Ovary (tissue), 9 donors: Measurements from ENCODE around the gene HINT2. TPM values are rescaled to one million over a fixed set of nuclear protein-coding genes. Genes with fewer than 3 reads are reported as not detected.
A peak's percentile ranks its signal among the peaks of the same experiment; 100 is the strongest.

Source experiments
- DNase-seq, 5 donors: peaks; one replicate each; pipeline ENCODE4 v3.0.0-alpha.2; 2019 to 2020
- H3K27ac ChIP-seq, 2 donors: fragments of 200-600 bp; one replicate each; pipeline versions ENCODE4 v1.5.1 to v1.8.0; 2019 to 2022
- H3K27me3 ChIP-seq: fragments of 200-600 bp; one replicate; pipeline ENCODE4 v1.8.0; 2022
- H3K36me3 ChIP-seq: fragments of 200-600 bp; sonication (generic); one replicate; pipeline ENCODE4 v1.5.1; 2019
- H3K4me1 ChIP-seq: one replicate; pipeline ENCODE4 v1.8.1; 2013; ENCODE audit warnings: mild to moderate bottlenecking, moderate library complexity; ENCODE audit not compliant: insufficient read depth
- H3K4me3 ChIP-seq: fragments of 200-600 bp; sonication (generic); one replicate; pipeline ENCODE4 v1.5.1; 2017
- H3K9me3 ChIP-seq, 2 donors: fragments of 200-600 bp in 1 of 2; sonication (generic) in 1 of 2; one replicate each; pipeline versions ENCODE4 v1.5.1 to v1.8.1; 2013 to 2019; ENCODE audit warnings: mild to moderate bottlenecking in 1 of 2, moderate library complexity in 1 of 2
- EP300 ChIP-seq: sonication (generic); formaldehyde crosslinking; IDR thresholded peaks from one replicate; pipeline ENCODE4 v1.6.1; 2017; ENCODE audit warnings: antibody characterized with exemption
- POLR2A ChIP-seq: fragments of 450-650 bp; IDR thresholded peaks from one replicate; pipeline ENCODE4 v1.6.1; 2017; ENCODE audit warnings: antibody characterized with exemption, mild to moderate bottlenecking, moderate library complexity
- WGBS, 3 donors: extraction: QIAGEN DNeasy Blood & Tissue Kit in 1 of 3; methylation state at CpG; one replicate each; pipeline versions ENCODE4 v1.1.5 to v1.1.7; 2013 to 2017; 5-methylcytosine and 5-hydroxymethylcytosine counted together
- intact Hi-C, 4 donors: fragments of 100-400 bp; cut with DNase I; formaldehyde crosslinking; loops; one replicate each; pipeline versions ENCODE4 v1.11.0 to v1.15.1; 2022 to 2023
- polyA plus RNA-seq, 2 donors: library from polyadenylated mRNA; stranded (reverse); fragments of 200-250 nt in 1 of 2; fragments of 350-450 nt in 1 of 2; fragmentation: Illumina TruSeq in 1 of 2; extraction: RNeasy Lipid Tissue Mini Kit (QIAGEN cat#74804) in 1 of 2; gene quantifications; one replicate each; pipeline ENCODE4 v1.2.3, GENCODE V29; 2013 to 2014
- total RNA-seq, 7 donors: library from RNA; depleted of rRNA in 2 of 7; stranded (reverse); fragments of >200 nt in 2 of 7; fragmentation: NEBNext Ultra II Directional in 3 of 7; extraction: Animal tissue kit (Norgen Biotek cat#: 25700) in 3 of 7; gene quantifications; one replicate each; pipeline versions ENCODE4 v1.1.0 to v1.2.4, GENCODE V29; 2016 to 2023
- TF ChIP-seq, protein P1 (sequence below), 3 donors: fragments of 450-650 bp in 2 of 3; fragments of 200-600 bp in 1 of 3; IDR thresholded peaks; one replicate each; pipeline versions ENCODE4 v1.5.1 to v1.8.0; 2016 to 2022; ENCODE audit warnings: antibody characterized with exemption in 3 of 3, mild to moderate bottlenecking in 1 of 3
- donor health status: DM: no; HTN: no; CAD: no; lungs with moderate emphysema.
- donor health status: DM: no; HTN: no; CAD: no.
- donor health status: Bipolar disorder and iron deficiency.
- donor health status: DM: yes; HTN: yes; CAD: no.
- donor health status: DM: no; HTN: no; CAD: no.
- donor health status: DM: yes; HTN: yes; CAD: no.

Gene HINT2
- total and polyA plus RNA-seq, 9 donors = 14.9 to 38.0 (median 26.1) TPM

GRCh38 chr9:35820076-35820475 is 5.2 kb upstream of the HINT2 start:
- H3K27me3 ChIP-seq = no peaks in the 10 kb centered on the region
- H3K36me3 ChIP-seq = no peaks in the 10 kb centered on the region
- DNase-seq = no peak
- no peak overlapping the region for H3K27ac ChIP-seq
- intact Hi-C loops = no loop called here
- no peaks in the 10 kb centered on the region for H3K4me1 ChIP-seq
- TF ChIP-seq, protein P1, sequence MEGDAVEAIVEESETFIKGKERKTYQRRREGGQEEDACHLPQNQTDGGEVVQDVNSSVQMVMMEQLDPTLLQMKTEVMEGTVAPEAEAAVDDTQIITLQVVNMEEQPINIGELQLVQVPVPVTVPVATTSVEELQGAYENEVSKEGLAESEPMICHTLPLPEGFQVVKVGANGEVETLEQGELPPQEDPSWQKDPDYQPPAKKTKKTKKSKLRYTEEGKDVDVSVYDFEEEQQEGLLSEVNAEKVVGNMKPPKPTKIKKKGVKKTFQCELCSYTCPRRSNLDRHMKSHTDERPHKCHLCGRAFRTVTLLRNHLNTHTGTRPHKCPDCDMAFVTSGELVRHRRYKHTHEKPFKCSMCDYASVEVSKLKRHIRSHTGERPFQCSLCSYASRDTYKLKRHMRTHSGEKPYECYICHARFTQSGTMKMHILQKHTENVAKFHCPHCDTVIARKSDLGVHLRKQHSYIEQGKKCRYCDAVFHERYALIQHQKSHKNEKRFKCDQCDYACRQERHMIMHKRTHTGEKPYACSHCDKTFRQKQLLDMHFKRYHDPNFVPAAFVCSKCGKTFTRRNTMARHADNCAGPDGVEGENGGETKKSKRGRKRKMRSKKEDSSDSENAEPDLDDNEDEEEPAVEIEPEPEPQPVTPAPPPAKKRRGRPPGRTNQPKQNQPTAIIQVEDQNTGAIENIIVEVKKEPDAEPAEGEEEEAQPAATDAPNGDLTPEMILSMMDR (IDR thresholded peaks at IDR 0.05) = no peak
- TF ChIP-seq EP300 (no peak), POLR2A (no peak)
- no peak overlapping the region for H3K4me3 ChIP-seq
- H3K9me3 ChIP-seq = no peaks in the 10 kb centered on the region

GRCh38 chr9:35818341-35818740 is 3.5 kb upstream of the HINT2 start:
- TF ChIP-seq POLR2A (no peak), EP300 (no peak)
- TF ChIP-seq, protein P1 (IDR thresholded peaks at IDR 0.05) = no peak
- H3K4me1 ChIP-seq = peaks cover 2% of the 10 kb centered on the region
- H3K9me3 ChIP-seq = no peaks in the 10 kb centered on the region
- H3K36me3 ChIP-seq = no peaks in the 10 kb centered on the region
- H3K27ac ChIP-seq = no peak overlapping the region
- intact Hi-C loops = no loop called here
- H3K4me3 ChIP-seq = no peak overlapping the region
- 72 to 86% (median 79%) methylated on average over 3 of the region's 3 CpGs for WGBS, 3 donors
- DNase-seq = no peak
- no peaks in the 10 kb centered on the region for H3K27me3 ChIP-seq

- peaks cover 2% of the 10 kb centered on the region for H3K4me1 ChIP-seq
- TF ChIP-seq EP300 = no peak
- TF ChIP-seq, protein P1 (IDR thresholded peaks at IDR 0.05) = no peak
- TF ChIP-seq POLR2A = no peak
- intact Hi-C loops = no loop called here
- no peak for DNase-seq
- H3K4me3 ChIP-seq = no peak overlapping the region
- no peaks in the 10 kb centered on the region for H3K27me3 ChIP-seq
- H3K27ac ChIP-seq = no peak overlapping the region
- WGBS, 3 donors = 44 to 78% (median 75%) methylated on average over 1 of the region's 1 CpG
- H3K36me3 ChIP-seq = no peaks in the 10 kb centered on the region
- H3K9me3 ChIP-seq = no peaks in the 10 kb centered on the region
Observed at GRCh38 chr9:35816708-35817107, 1.9 kb upstream of the HINT2 start.

DNA sequence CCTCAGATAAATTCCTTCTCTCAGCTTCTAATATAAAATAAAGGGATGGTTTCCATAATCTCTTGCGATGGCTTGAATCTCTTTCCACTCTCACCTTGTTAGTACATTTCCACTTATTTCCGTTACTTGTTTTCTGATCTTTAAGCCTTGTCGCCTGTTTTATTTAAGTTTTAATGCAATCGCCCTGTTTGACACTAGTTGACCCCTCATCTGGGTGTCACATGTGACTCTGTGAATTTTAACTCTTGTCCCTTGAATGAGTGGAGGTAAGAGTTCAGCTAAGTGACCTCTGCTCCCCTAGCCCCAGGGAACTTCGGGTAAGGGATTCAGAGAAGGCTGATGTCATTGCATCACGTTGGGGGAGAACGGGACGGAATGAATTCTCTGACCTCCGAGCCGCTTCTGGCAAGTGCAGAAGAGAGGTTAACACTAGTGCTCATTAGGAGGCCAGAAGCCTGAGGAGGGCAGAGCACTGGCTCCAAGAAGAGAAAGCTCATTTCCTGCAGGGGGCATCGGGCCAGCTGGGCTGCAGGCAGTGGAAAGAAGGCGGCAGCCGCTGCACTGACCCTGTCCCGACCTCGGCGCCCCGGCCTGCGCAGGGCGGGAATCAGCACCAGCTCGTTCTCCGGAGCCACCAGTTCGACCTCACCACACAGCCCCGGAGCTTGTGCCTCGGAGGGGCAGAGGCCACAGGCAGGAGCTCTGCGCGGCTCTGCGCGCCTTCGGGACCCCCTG is 569 bp downstream of the HINT2 start:
- peak; percentile 70 to 82 (median 73) for DNase-seq
- 7 to 9% (median 8%) methylated on average over 23 to 29 of the region's 29 CpGs for WGBS, 3 donors
- H3K9me3 ChIP-seq = no peaks in the 10 kb centered on the region
- no peaks in the 10 kb centered on the region for H3K27me3 ChIP-seq
- peak overlapping the region; percentile 74 for H3K4me3 ChIP-seq
- peak overlapping the region; percentile 89 to 96 for H3K27ac ChIP-seq
- TF ChIP-seq, protein P1 (IDR thresholded peaks at IDR 0.05) = no peak
- TF ChIP-seq EP300 = peak; percentile 42
- H3K4me1 ChIP-seq = peaks cover 2% of the 10 kb centered on the region
- H3K36me3 ChIP-seq = no peaks in the 10 kb centered on the region
- intact Hi-C loops = loop anchor here in 1 of 4 donors (5.0 kb wide), 1 partner anchor 77 kb away; no protein-coding TSS in a partner anchor
